Aorta (tissue), 5 donors: ENCODE results near the gene OR2T29. TPM values are rescaled to one million over a fixed set of nuclear protein-coding genes. Genes with fewer than 3 reads are reported as not detected.
"Not testable (repeated sequence)": the region's sequence is repeated elsewhere in the genome, so short reads cannot be mapped to it uniquely, and the experiment has no call there.

Experiments
- ATAC-seq: fragments of 200-7000 bp; cut with Tn5 transposase; one replicate; pipeline ENCODE4 v1.9.1; 2022; ENCODE audit warnings: moderate library complexity; ENCODE audit not compliant: low FRiP score
- DNase-seq, 2 donors: peaks; one replicate each; pipeline ENCODE4 v3.0.0-alpha.2; 2020
- H3K27ac ChIP-seq, 2 donors: one replicate each; pipeline ENCODE4 v1.5.1; 2013; ENCODE audit warnings: low read length in 2 of 2, mild to moderate bottlenecking in 2 of 2, moderate library complexity in 2 of 2, control low read depth in 1 of 2, inconsistent platforms in 1 of 2, low read depth in 1 of 2
- H3K27me3 ChIP-seq, 2 donors: one replicate each; pipeline ENCODE4 v1.6.1; 2013; ENCODE audit warnings: control low read depth in 1 of 2, low read length in 1 of 2, mild to moderate bottlenecking in 1 of 2, moderate library complexity in 1 of 2; ENCODE audit not compliant: insufficient read depth in 2 of 2, control insufficient read depth in 1 of 2
- H3K36me3 ChIP-seq, 2 donors: one replicate each; pipeline ENCODE4 v1.6.1; 2013; ENCODE audit warnings: control low read depth in 1 of 2, low read length in 1 of 2, mild to moderate bottlenecking in 1 of 2; ENCODE audit not compliant: insufficient read depth in 2 of 2, control insufficient read depth in 1 of 2
- H3K4me1 ChIP-seq, 2 donors: one replicate each; pipeline ENCODE4 v1.6.1; 2013; ENCODE audit warnings: low read length in 2 of 2, control low read depth in 1 of 2, mild to moderate bottlenecking in 1 of 2, moderate library complexity in 1 of 2; ENCODE audit not compliant: insufficient read depth in 2 of 2, control insufficient read depth in 1 of 2
- H3K4me3 ChIP-seq, 2 donors: one replicate each; pipeline ENCODE4 v1.5.1; 2013; ENCODE audit warnings: low read length in 2 of 2, control low read depth in 1 of 2, mild to moderate bottlenecking in 1 of 2
- H3K9me3 ChIP-seq: one replicate; pipeline ENCODE4 v1.6.1; 2013; ENCODE audit warnings: mild to moderate bottlenecking, low read length; ENCODE audit not compliant: control insufficient read depth
- WGBS, 2 donors: extraction: QIAGEN DNeasy Blood & Tissue Kit; methylation state at CpG; one replicate each; pipeline ENCODE4 v1.1.7; 2013; 5-methylcytosine and 5-hydroxymethylcytosine counted together
- intact Hi-C, 2 donors: fragments of 100-400 bp; cut with DNase I; formaldehyde crosslinking; loops; one replicate each; pipeline versions ENCODE4 v1.14.2 to v1.15.0; 2022
- long read RNA-seq, 2 donors: library from polyadenylated mRNA; unstranded; transcript quantifications; one replicate each; pipeline ENCODE4 v2.0.0, GENCODE V29; 2020 to 2021
- polyA plus RNA-seq, 2 donors: library from polyadenylated mRNA; stranded (reverse); fragments of 200-250 nt; gene quantifications; one replicate each; pipeline ENCODE4 v1.2.3, GENCODE V29; 2013
- total RNA-seq, 2 donors: library from RNA; stranded (reverse); fragmentation: NEBNext Ultra II Directional; extraction: Animal tissue kit (Norgen Biotek cat#: 25700); gene quantifications; one replicate each; pipeline ENCODE4 v1.2.1, GENCODE V29; 2021
- donor health status: healthy with polysubstance abuse.
- donor health status: Bipolar disorder and iron deficiency.
- donor health status: DM: no; HTN: no; CAD: no.
- donor health status: DM: no; HTN: no; CAD: no.
- donor health status: DM: yes; HTN: yes; CAD: no.

Gene OR2T29, protein sequence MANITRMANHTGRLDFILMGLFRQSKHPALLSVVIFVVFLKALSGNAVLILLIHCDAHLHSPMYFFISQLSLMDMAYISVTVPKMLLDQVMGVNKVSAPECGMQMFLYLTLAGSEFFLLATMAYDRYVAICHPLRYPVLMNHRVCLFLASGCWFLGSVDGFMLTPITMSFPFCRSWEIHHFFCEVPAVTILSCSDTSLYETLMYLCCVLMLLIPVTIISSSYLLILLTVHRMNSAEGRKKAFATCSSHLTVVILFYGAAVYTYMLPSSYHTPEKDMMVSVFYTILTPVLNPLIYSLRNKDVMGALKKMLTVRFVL
- total RNA-seq (not detected), polyA plus RNA-seq (not detected)
- long read RNA-seq, donor 1, result 0 reads
- long read RNA-seq, donor 2, result 0 reads

DNA sequence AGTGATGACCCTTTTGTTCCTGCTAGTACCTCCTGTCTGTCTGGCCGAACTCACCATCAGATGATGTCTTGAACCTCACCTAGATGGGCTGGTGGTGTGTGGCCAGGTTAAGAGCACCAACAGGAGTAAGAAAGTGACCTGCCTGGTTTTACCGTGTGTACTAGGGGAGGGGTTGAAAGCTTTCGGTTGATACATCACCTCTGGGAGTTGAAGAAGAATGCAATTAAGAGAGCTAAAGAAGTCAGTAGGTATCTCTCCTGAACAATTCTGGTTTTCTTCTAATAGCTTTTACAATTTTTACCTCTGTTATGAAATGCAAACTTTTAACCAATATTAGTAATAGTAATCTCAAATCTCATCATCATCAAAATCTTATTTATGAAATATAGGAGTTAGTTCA is at the start of gene OR2T29:
Gene OR2T29 (minus strand): TSS at position 101 of the 400 bp plus-strand sequence. CDS start 3,281 bp downstream, outside the sequence.
- H3K27ac ChIP-seq, ATAC-seq, H3K27me3 ChIP-seq, H3K36me3 ChIP-seq, intact Hi-C loops, H3K4me1 ChIP-seq, H3K9me3 ChIP-seq, DNase-seq, H3K4me3 ChIP-seq: not testable (repeated sequence)
- 76 to 82% methylated on average over 3 of the region's 3 CpGs for WGBS, 2 donors

DNA sequence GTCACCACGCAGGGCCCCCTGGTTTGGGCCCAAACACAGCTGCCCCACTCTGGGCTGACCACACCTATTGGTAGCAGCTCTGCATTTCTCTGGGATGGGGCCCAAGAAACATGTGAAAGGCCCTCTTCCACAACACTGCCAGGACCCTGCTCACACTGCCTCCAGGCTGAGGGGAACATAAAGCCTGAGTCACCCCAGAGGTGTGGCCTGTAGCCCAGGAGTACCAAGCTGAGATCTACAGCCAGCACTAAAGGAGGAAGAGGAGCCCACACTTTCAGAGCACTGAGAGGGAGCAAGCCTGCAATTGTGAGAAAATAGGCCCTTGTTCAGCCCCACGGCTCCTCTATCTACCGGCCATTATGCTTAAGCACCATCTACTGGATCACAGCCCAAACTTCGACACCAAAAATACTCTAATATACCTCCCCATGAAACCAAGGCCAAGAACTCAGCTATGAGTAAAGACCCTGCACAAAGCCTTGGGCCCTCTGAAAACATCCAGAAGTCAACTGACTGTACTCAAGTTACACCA is 49.4 kb upstream of the OR2T29 start:
- ATAC-seq, result no peak
- no peaks in the 10 kb centered on the region for H3K36me3 ChIP-seq
- H3K9me3 ChIP-seq, result no peaks in the 10 kb centered on the region
- WGBS, 2 donors, result 63 to 81% methylated on average over 4 of the region's 4 CpGs
- H3K4me3 ChIP-seq, result no peak overlapping the region
- peaks cover 0 to 3% of the 10 kb centered on the region in 2 donors for H3K27me3 ChIP-seq
- no peak overlapping the region for H3K27ac ChIP-seq
- no peaks in the 10 kb centered on the region for H3K4me1 ChIP-seq
- intact Hi-C loops, result no loop called here
- no peak for DNase-seq

DNA sequence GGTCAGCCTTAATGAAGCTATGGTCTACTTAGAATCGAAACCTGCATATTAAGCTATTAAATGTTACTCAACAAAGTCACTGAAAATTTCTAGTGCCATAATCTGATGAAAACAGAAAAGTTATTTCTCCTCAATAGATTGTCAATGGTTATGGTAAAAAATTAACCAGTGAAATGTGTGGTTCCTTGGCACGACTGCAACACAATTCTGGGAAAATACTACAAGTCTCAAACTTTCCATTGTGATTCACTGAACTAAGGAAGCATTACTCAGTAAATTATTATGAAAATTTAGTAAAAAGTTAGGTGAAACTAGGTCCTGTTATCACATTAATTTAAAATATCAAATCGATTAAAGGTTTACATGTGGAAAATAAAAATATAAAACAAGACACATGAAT is 47.7 kb upstream of the OR2T29 start:
- Histone ChIP-seq H3K4me1 (no peaks in the 10 kb centered on the region), H3K27ac (no peak overlapping the region), H3K9me3 (no peaks in the 10 kb centered on the region), H3K36me3 (no peaks in the 10 kb centered on the region), H3K4me3 (no peak overlapping the region), H3K27me3 (peaks cover 0 to 3% of the 10 kb centered on the region in 2 donors)
- WGBS, 2 donors, result 41 to 48% methylated on average over 3 of the region's 3 CpGs
- DNase-seq (no peak), ATAC-seq (no peak)
- intact Hi-C loops, result no loop called here

DNA sequence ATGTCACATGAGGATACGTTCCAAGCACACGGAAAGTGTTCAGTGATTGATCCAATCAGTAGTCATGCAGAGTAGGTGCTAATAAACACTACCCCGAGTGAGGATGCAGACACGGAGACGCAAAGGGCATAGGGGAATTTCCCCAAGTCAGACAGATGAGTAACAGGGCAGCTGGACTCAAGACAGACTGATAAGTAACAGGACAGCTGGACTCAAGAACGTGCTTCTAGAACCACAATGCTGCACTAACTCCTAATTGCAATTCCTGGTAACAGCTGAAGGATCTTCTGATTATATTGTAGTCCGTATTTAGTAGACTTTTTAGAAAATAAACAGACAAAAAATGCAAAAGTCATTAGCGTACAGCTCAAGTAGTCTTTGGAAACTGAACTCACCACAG is 36.8 kb upstream of the OR2T29 start:
- no peaks in the 10 kb centered on the region for H3K27me3 ChIP-seq
- H3K4me3 ChIP-seq, result no peak overlapping the region
- H3K36me3 ChIP-seq, result no peaks in the 10 kb centered on the region
- intact Hi-C loops, result no loop called here
- H3K27ac ChIP-seq, result no peak overlapping the region
- no peak for DNase-seq
- no peaks in the 10 kb centered on the region for H3K9me3 ChIP-seq
- no peak for ATAC-seq
- H3K4me1 ChIP-seq, result no peaks in the 10 kb centered on the region
- WGBS, 2 donors, result 71 to 73% methylated on average over 8 of the region's 8 CpGs

DNA sequence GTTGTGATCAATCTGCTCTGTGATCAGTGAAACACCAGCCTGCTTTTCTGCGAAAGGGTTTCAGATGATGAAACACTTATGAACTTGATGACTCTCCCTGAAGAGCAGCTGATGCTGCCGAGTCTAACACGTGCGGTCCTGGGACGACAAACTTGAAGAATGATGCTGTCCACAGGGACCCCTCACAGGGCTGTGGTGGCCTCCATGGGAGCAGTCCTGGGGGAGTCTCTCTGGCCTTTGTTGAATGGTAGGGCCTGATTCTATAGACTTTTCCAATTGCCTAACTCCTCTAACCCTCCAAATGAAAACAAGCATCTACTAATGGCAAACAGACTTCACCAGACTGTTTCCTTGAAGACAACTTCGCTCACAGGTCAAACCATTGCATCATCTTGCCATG is 35.0 kb upstream of the OR2T29 start, which contains the start of gene OR2T10:
Gene OR2T10 (minus strand): TSS at position 112 of the 400 bp plus-strand sequence. CDS start 3,932 bp downstream, outside the sequence.
- 33 to 71% methylated on average over 6 of the region's 6 CpGs for WGBS, 2 donors
- no peaks in the 10 kb centered on the region for H3K36me3 ChIP-seq
- H3K9me3 ChIP-seq, result no peaks in the 10 kb centered on the region
- intact Hi-C loops, result no loop called here
- H3K27me3 ChIP-seq, result no peaks in the 10 kb centered on the region
- no peak within 1 kb of the TSS for H3K27ac ChIP-seq
- ATAC-seq, result no peak
- no peak for DNase-seq
- no peak within 1 kb of the TSS for H3K4me3 ChIP-seq
- H3K4me1 ChIP-seq, result no peaks in the 10 kb centered on the region

DNA sequence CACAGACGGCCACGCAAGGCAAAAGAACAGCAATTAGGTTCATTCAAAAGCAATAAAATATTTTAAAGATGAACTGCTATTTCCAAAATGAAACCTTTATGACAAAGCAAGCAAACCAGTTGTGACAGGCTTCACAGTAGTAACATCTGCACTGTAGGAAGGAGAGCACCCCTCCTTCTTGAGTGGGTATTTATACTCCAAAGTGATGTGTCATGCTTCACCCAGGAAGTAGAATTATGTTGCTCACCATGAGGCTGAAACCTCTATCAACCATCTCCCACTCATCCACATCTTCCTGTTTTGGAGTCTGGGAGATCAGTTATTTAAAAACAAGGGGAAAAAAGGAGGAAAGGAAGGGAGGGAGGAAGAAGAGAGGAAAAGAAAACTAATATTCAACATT is 34.0 kb upstream of the OR2T29 start:
- DNase-seq, result no peak
- no peak for ATAC-seq
- 79 to 85% methylated on average over 2 of the region's 2 CpGs for WGBS, 2 donors
- no peaks in the 10 kb centered on the region for H3K4me1 ChIP-seq
- H3K9me3 ChIP-seq, result no peaks in the 10 kb centered on the region
- H3K36me3 ChIP-seq, result no peaks in the 10 kb centered on the region
- no peak overlapping the region for H3K4me3 ChIP-seq
- no peaks in the 10 kb centered on the region for H3K27me3 ChIP-seq
- H3K27ac ChIP-seq, result no peak overlapping the region
- intact Hi-C loops, result no loop called here

DNA sequence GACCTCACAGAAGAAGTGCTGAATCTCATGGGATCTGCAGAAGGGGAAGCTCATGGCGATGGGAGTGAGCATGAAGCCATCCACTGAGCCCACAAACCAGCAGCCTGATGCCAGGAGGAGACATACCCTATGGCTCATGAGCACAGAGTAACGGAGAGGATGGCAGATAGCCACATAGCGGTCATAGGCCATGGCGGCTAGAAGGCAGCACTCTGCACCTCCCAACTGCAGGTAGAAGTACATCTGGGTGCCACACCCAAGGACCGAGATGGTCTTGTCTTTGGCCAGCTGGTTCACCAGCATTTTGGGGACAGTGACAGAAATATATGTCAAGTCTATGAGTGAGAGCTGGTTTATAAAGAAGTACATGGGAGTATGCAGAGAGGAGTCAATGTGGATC is 30.7 kb upstream of the OR2T29 start:
- Histone ChIP-seq H3K4me1 (no peaks in the 10 kb centered on the region), H3K27me3 (no peaks in the 10 kb centered on the region), H3K27ac (no peak overlapping the region), H3K9me3 (no peaks in the 10 kb centered on the region), H3K4me3 (no peak overlapping the region), H3K36me3 (no peaks in the 10 kb centered on the region)
- ATAC-seq, result no peak
- no peak for DNase-seq
- 79 to 86% methylated on average over 5 of the region's 5 CpGs for WGBS, 2 donors
- intact Hi-C loops, result no loop called here

DNA sequence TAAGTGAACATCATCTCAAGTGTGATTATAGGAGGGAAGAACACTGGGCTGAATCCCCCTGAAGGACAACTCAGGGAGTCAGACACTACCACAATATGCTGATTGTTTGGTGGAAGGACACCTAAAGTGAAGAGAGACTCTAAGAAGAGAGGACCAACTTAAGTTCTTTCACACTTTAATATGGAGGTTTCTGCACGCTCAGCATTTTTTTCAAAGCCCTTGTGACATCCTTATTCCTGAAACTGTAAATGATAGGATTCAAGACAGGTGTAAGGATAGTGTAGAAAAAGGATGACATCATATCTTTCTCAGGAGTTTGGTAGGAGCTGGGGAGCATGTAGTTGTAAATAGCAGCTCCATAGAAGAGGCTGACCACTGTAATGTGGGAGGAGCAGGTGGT is 30.1 kb upstream of the OR2T29 start:
- Histone ChIP-seq H3K27ac (no peak overlapping the region), H3K9me3 (no peaks in the 10 kb centered on the region), H3K4me1 (no peaks in the 10 kb centered on the region), H3K36me3 (no peaks in the 10 kb centered on the region), H3K4me3 (no peak overlapping the region), H3K27me3 (no peaks in the 10 kb centered on the region)
- ATAC-seq, result no peak
- WGBS, 2 donors, result 60 to 66% methylated on average over 1 of the region's 1 CpG
- intact Hi-C loops, result no loop called here
- no peak for DNase-seq

DNA sequence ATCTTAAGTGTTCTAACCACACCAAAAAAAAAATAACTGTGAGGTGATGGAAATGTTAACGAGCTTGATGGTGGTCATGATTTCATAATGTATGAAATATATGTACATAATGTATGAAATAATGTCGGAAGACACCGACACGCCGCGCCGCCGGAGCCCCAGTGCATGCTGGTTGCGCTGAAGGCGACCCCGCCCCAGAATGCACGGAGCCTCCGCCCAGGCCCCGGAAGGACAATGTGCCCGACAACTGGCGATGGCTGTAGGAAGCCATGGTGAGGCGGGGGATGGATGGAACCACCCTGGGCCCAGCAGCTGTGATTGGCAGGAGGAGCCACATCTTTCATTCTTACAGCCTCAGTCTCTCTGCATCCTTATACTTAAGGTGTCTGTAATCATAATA is 27.5 kb upstream of the OR2T29 start:
- ATAC-seq (no peak), DNase-seq (no peak)
- Histone ChIP-seq H3K27ac (no peak overlapping the region), H3K4me3 (no peak overlapping the region), H3K27me3 (no peaks in the 10 kb centered on the region), H3K9me3 (no peaks in the 10 kb centered on the region), H3K36me3 (no peaks in the 10 kb centered on the region), H3K4me1 (no peaks in the 10 kb centered on the region)
- WGBS, 2 donors, result 90 to 91% methylated on average over 17 of the region's 17 CpGs
- intact Hi-C loops, result no loop called here
